NCI-H2171 treated with DMSO at 0.1 percent for 48 hours (cell line): ENCODE measurements around the gene CRADD.

Experiments used
- DNase-seq: peaks from one replicate; lab custom pipeline; 2025; lab: John Stamatoyannopoulos, UW

CRADD gene

DNA sequence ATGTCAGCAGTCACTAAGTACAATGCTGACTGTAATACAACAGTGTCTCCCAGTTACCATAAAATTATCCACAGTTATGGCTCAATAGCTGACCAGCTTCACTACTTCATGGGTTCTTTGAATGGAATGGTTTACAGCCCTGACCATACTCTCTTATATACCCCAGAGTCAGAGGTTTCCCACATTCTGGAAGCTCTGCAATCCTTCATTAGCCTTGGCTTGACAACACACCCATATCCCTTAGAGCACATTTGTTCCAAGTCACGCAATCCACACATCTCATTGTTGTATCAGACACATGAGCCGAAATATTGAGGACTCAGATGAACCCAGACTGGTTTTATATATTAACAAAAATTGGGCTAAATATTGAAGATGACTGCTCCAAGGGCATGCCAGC is 261.8 kb downstream of the CRADD start:
- DNase-seq = no peak

DNA sequence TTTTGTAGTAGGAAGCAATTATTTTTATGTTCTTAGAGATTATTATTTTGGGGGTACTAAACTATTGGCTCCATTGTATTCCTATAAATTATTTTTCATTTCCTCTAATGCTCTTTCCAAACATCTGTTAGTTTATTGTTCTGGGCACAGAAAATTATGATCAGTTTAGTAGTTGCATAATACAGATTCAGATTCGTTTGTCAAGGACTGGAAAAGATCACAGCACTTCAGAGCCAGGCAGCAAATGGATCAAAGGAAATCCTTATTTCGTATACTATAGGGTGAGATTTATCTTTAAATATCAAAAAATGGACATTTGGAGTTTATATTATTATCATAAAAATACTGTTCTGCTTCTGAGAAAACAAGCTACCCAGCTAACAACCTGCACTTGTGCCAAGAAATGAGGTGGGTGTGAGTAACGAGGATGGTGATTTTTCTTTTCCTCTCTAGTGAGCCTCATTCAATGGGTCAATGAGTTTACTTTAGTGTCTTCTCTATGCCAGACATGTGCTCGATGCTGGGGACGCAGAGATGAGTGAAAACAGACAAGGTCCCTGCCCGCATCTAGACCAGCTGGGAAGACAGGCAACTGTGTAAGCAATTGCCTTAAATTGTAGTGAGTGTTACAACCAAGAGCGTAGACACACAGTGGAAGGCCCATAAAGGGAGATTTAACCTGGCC is 262.6 kb downstream of the CRADD start:
- DNase-seq = no peak

DNA sequence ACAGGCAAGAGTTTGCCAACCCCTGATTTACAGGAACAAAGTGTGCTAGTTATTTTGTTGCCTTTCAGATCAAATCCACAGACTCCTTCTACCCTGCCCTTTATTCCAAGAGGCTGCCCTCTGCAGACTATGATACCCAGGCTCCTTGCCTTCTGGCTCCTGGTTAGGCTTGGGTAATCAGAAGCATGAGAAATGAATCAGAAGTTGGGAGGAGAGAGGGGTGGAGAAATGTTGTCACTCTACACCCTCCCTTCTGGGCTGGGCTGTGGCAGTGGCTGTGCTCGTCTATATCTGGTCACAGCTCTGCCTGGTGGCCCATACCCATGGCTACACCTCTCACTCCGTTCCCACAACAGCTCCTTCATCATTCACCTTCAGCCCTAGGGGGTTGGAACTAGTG is 266.6 kb downstream of the CRADD start:
- no peak for DNase-seq

DNA sequence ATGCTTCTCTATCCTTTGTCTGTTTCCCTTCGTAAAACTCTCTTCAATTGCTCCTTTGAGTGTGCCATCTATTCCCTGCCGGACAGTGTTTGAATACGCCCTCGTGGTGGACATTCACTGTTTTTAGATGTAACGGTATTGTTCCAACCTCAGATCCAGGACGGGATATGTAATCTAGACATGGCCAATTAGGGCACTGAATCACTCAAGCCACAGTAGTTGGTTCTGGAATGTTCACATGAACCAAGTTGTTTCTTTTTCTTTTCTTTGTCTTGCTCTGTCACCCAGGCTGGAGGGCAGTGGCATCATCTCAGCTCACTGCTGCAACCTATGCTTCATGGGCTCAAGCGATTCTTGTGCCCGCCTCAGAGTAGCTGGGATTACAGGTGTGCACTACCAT is 267.0 kb downstream of the CRADD start:
- DNase-seq = no peak
